HCT116 (cell line): ENCODE measurements around the gene FMN1.

Source experiments
- CTCF ChIP-seq, 3 experiments: fragments of 200-600 bp in 1 of 3; sonication (generic) in 1 of 3; IDR thresholded peaks in 2 of 3; conservative IDR thresholded peaks in 1 of 3; 2 replicates each; pipeline ENCODE4 v1.5.1; 2012 to 2017; ENCODE audit warnings: low read depth in 2 of 3, low read length in 2 of 3, antibody characterized with exemption in 1 of 3, borderline replicate concordance in 1 of 3, control low read depth in 1 of 3, mild to moderate bottlenecking in 1 of 3, mixed read lengths in 1 of 3, mixed run types in 1 of 3, moderate library complexity in 1 of 3; ENCODE audit not compliant: insufficient read depth in 1 of 3
- JUND ChIP-seq: IDR thresholded peaks from 2 replicates; pipeline ENCODE4 v1.6.1; 2012
- MAX ChIP-seq: IDR thresholded peaks from 2 replicates; pipeline ENCODE4 v1.6.1; 2012
- SIN3A ChIP-seq: IDR thresholded peaks from 2 replicates; pipeline ENCODE4 v1.6.1; 2012; ENCODE audit warnings: low read depth

- no peak for TF ChIP-seq CTCF (IDR thresholded peaks at IDR 0.05 in 2 of 3, conservative IDR thresholded peaks at IDR 0.05 in 1 of 3; ENCODE audit: borderline replicate concordance in 1 of 3, insufficient read depth in 1 of 3, low read depth in 2 of 3, low read length in 2 of 3)
- TF ChIP-seq JUND, result no peak
- no peak for TF ChIP-seq MAX
- no peak for TF ChIP-seq SIN3A
Observed at GRCh38 chr15:33182926-33183325, 11.6 kb downstream of the FMN1 start.
